GM19395 (cell line): ENCODE results near the gene AP3B1.

Experiments
- ATAC-seq: cut with Tn5 transposase; IDR thresholded peaks from one replicate; pipeline ENCODE4 v1.9.1; 2021; ENCODE audit warnings: mild to moderate bottlenecking, moderate library complexity; ENCODE audit not compliant: unreplicated experiment

The AP3B1 gene

GRCh38 chr5:78293851-78294247 is 649 bp downstream of the AP3B1 start:
- peak; percentile 4 for ATAC-seq

DNA sequence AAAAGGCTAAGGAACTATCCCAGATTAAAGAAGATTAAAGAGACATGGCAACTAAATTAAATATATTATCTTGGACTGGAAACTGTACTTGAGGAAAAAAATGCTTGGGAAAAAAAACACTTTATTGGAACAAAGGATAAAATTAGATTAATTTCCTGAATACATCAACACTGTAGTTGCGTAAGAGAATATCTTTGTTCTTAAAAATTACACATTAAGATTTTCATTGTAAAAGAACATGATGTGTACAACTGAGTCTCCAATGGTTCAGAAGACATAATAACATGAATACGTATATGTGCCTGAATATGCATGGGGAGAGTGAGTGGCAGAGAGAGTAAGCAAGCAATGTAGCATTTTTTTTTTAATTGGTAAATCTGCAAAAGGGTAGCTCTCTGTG is 2.8 kb downstream of the AP3B1 start:
- ATAC-seq, result no peak

GRCh38 chr5:78289911-78290310 is 4.6 kb downstream of the AP3B1 start:
- no peak for ATAC-seq

DNA sequence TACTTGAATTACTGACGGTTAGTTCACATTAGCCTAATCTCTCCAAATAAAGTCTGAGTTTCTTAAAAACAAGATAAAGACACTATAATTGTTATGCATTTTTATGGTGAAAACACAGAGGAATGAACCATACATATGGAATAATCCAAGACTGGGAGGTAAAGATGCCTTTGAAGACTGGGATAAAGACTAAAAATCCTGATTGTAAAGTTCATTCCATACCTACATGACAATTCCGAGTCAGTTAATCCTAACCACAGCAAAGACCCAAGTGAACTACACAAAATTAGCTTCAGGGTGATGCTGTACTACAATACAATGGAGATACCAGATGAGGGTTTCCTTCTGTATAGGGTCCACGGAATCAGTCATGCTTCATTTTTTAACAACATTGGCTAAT is 6.3 kb downstream of the AP3B1 start:
- ATAC-seq, result no peak

DNA sequence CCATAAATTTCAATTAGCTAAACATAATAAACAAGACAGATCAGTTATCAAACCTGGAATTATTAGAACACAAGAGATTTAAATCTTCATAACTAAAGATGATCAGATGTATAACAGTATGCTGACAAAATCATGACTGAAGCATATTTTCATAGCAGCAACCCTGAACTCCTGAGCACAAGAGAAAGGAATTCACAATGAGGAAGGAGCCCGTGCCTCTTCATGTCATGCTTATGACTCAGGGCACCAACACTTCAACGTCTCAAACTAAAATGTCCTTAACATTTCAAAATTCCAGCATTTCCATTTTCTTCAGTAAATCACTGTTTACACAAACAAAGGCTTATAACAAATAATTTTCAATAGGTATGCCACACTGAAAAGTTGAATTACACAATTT is 6.7 kb downstream of the AP3B1 start:
- ATAC-seq, result no peak

DNA sequence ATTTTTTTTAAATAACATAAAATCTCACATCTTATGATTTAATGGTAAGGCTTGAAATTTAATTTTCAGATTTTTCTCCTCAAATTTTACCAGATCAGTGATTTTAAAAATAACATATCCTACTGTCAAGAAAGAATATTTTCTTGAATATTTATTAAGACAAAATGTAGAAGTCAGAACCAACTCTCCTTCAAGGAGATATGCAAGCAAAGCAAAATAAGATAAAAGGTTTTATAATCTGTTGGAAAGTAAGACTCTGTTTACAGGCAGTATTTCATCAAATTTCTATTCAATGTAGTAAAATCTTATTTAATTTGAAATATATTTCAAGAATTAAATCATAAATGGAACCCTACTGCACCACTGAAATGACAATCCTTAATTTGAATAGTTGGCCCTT is 7.3 kb downstream of the AP3B1 start:
- ATAC-seq, result no peak

GRCh38 chr5:78286290-78286689 is 8.2 kb downstream of the AP3B1 start:
- ATAC-seq, result no peak

- no peak for ATAC-seq
These were observed 10.7 kb downstream of the AP3B1 start for GRCh38 chr5:78283802-78284201.

- no peak for ATAC-seq
These were observed 11.4 kb downstream of the AP3B1 start for GRCh38 chr5:78283105-78283504.

DNA sequence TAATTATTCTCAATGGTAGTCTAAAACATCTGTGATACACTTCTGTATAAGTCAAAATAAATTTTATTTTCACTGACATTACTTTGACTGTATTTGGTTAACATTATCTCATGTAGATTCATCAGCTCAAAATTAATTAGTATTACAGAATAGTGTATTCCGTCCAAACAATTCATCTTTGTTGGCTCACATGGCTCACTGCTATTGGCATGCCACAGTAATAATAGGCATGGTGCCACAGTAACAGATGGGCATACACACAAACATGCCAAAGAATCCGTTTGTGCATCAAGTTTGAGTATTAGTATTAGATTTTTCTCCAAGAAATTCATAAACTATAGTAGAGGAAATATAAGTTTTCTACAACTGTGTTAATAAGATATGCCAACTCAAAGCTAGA is 14.2 kb downstream of the AP3B1 start:
- ATAC-seq, result no peak

DNA sequence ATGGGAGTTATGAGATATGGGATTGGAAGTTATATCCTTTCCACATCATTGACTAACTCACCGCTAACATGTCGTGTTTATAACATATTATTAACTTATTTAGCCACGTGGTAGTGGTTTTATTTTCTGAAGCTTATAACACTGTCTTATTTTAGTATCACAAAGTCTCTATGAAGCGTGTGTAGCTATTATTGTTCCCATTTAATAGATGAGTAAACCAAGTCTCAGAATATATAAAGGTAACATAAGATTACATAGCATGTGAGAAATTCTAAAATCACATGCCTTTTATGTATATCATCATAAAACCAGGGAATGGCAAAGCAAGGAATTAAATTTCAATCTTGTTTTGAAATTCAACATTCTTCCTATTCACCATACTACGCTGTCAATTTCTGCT is 15.3 kb downstream of the AP3B1 start:
- ATAC-seq, result no peak

DNA sequence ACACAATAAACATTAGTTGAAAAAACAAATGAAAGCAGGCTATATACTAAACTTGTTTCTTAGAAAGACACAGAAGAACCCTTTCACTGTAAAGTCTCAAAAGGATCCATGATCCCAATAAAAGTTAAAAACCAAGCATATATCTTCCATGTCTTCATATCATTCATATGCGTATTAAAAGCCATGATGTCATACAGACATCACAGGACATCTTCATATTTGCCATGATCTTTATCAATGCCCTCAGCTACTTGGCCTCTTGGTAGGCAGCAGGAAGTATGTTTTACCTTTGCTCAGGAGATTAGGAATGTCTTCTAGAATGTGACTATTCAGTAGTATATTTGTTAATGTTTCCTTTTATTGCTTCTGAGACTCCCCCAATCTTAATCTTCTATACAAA is 16.8 kb downstream of the AP3B1 start:
- ATAC-seq, result no peak

DNA sequence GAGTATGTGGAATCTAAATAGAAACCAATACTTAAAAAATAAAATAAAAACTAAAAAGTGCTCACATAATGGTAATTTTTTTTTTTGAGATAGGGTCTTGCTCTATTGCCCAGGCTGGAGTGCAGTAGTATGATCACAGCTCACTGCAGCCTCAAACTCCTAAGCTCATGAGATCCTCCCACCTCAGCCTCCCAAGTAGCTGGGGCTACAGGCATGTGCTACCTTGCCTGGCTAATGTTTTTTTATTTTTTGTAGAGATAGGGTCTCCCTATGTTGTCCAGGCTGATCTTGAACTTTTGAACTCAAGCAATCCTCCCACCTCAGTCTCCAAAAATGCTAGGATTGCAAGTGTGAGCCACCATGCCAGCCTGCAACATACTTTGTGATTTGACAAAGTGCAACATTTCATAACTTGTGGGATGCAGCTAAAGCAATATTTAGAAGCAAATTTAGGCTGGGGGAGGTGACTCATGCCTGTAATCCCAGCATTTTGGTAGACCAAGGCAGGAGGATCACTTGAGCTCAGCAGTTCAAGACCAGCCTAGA is 18.4 kb downstream of the AP3B1 start:
- ATAC-seq, result no peak

DNA sequence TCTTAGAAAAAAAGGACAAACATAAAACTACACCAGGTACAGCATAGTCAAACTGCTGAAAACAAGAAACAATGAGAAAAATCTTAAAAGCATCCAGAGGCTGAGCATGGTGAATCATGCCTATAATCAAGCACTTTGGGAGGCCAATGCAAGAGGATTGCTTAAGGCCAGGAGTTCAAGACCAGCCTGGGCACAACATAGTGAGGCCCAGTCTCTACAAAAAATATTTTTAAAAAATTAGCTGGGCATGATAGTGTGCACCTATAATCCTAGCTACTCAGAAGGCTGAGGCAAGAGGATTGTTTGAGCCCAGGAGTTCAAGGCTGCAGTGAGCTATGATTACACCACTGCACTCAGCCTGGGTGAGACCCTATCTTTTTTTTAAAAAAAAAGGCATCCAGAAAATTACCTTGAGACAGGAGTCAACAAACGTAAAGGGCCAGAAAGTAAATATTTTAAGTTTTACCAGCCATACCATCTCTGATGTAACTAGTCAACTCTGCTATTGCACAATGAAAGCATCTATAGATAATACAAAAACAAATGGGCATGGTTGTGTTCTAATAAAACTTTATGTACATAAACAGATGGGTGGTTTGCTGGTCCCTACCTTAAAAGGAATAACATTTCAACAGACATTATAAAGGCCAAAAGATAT is 19.8 kb downstream of the AP3B1 start:
- ATAC-seq, result no peak

- no peak for ATAC-seq
These were observed 21.1 kb downstream of the AP3B1 start for GRCh38 chr5:78273436-78273835.

- ATAC-seq, result no peak
These were observed 22.7 kb downstream of the AP3B1 start for GRCh38 chr5:78271766-78272165.

DNA sequence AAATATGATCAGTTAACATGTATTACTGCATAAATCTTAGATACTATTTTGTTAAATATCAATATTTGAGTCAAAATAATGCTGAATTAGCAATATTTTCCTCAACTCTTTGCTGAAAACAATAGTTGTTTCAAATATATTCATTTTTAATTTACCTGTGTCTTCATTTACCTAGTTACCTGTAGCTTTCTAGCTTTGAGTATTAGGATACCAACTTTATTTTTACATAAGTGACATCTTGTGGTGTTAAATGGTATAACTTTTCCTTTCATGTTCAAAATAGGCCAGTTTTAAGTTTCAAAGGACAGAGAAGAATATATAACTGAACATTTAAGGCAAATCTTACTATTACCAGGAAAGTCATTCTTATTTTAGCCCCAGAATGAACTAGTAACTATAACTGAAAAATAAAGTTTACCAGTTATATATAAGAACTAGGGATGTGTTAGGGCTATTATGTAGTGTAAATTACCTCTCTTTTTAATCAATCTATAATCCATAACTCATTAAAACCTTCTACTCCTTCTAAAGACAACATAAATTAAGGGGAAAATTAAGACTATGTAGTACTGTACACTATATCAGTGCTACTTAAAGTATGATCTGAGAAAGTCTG is 25.3 kb downstream of the AP3B1 start:
- ATAC-seq, result peak; percentile 54

DNA sequence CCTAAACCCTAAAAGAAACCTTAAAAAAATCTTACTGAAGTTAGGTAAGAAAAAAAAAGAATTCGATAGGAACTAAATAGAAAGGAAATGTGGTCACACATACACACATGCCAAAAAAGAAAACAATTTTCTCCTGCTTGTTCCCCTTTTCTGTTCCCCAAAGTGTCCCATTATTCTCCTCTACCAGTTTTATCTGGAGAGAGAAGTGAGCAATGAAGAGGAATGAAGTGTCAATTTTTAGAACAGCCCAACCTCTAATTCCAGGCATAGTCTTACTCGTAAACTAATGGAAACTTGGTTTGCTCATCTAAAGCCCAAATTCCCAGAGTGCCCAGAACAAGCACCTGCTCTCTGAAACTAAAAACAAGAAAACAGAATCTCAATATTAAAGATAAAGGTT is 26.1 kb downstream of the AP3B1 start:
- ATAC-seq, result no peak

- ATAC-seq, result no peak
These were observed 29.3 kb downstream of the AP3B1 start for GRCh38 chr5:78265163-78265562.

DNA sequence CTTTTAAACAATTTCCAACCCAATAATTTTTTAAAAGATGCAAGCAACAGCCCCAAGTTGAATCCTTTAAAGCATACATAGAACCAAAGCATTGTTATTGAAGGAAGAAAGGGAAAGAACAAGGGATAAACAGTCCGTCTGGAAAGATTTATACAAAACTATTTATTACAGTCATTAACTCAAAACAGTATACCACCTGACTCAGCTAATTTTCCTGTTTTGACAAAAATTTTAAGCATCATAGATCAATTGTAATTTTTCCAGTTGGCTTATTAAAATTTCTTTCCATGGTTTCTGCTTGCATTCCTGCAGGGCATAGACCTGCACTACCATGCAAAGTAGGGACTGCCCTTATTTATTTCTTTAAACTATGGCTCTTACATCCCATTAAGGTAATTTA is 29.9 kb downstream of the AP3B1 start:
- ATAC-seq, result no peak

GRCh38 chr5:78260771-78261170 is 33.7 kb downstream of the AP3B1 start:
- no peak for ATAC-seq

GRCh38 chr5:78253201-78253600 is 41.3 kb downstream of the AP3B1 start:
- ATAC-seq, result no peak

DNA sequence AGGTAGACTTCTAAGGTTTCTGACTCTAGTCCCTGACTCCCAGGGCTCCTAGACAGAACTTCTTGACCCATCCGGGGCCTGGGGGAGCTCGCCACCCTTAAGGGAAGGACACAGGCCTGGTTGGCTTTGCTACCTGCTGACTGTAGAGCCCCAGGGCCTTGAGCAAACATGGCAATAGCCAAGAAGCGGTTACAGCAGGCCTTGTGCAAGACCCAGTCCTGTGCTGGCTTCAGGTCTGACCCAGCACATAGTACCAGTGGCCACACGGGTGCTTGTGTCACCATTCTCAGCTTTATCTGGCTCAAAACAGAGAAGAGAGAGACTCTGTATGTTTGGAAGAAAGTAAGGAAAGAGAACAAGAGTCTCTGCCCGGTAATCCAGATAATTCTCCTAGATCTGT is 41.8 kb downstream of the AP3B1 start:
- ATAC-seq, result no peak
